HG02970 (cell line): Measurements from ENCODE around the gene AURKB.
"Not testable (repeated sequence)": the region's sequence is repeated elsewhere in the genome, so short reads cannot be mapped to it uniquely, and the experiment has no call there.

Source experiments
- ATAC-seq: cut with Tn5 transposase; IDR thresholded peaks from one replicate; pipeline ENCODE4 v1.9.1; 2021; ENCODE audit warnings: mild to moderate bottlenecking, moderate library complexity, moderate number of reproducible peaks; ENCODE audit not compliant: unreplicated experiment, low FRiP score

Gene AURKB

DNA sequence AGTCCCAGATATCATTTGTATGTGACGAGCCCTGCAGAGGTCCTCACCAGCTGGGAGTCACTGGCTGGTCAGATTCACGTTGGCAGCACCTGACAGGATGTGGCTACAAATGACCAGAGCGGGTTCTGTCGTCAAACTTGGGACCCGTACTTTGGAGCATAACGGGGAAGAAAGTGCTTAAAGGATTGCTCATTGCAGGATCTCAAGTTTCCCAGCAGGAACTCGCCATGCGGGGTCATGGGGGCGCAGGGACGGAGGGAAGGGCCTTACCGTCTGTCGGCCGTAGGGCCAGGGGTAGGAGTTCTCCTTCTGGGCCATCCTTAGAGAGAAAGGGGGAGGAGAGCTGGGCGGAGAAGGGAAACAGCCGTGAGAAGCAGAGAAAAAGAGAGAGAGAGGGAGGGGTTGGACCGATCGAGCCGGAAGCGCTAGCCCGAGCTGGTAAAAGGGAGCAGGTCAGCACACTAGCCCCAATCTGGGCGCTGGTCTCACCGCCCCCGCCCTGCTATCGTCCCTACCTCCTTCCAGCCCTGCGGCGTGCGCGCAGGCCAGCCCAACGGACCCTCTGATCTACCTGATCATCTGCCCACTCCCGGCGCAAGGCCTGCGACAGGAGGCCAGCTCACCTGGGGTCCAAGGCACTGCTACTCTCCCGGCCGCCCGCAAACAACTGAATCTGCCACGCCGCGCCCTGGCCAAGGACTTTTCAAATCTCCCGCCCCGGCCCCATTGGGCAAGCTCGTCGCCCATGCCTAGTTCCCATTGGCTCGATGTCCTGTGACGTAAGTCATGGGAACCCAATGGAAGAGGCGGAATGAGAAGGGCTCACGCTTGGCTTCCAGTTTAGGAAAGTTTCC is at the start of gene AURKB:
Gene AURKB, minus strand, starts transcription at position 669 of the 854 bp plus-strand sequence. Its CDS starts 351 bp downstream, at position 318.
- ATAC-seq = peak; percentile 71

DNA sequence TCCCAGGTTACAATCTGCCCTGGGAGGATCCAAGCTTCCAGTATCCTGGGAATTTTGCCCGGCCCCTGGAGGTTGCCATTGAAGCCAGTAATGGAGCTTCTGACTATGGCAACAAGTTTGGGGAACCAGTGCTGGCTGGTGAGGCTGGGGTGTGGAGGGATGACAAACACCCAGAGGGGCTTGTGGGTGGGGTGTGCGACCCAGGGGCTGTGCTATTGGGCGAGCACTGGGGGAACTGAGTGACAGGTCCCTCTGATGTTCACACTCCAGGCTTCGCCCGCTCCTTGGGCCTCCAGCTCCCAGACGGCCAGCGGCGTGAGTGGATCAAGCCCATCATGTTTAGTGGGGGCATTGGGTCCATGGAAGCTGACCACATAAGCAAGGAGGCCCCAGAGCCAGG is 47.4 kb upstream of the AURKB start:
- no peak for ATAC-seq

DNA sequence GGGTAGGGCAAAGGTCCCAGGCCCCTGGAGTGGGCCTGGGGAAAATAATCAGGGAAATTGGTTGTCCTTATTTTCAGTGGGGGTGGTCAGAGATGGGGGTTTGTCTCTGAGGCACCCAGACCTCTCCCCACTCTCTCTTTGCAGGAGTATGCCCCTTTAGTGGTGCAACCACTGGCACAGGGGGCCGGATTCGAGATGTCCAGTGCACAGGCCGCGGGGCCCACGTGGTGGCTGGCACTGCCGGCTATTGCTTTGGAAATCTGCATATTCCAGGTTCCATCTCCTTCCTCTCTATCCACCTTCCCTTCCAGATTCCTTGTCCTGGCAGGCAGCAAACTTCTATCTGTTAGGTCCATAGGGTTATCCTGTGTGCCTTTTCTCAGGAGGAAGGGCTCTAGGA is 46.3 kb upstream of the AURKB start:
- ATAC-seq = no peak

DNA sequence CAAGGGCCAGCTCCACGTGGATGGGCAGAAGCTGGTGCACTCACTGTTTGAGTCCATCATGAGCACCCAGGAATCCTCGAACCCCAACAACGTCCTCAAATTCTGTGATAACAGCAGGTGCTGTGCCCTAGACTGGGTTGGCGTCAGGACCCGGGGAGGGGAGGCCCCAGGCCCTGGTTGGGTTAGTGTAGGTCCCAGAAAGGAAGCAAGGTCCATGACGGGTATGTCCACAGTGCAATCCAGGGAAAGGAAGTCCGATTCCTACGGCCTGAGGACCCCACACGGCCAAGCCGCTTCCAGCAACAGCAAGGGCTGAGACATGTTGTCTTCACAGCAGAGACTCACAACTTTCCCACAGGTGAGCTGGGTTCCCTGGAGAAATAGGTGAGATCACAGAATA is 45.9 kb upstream of the AURKB start:
- ATAC-seq = no peak

DNA sequence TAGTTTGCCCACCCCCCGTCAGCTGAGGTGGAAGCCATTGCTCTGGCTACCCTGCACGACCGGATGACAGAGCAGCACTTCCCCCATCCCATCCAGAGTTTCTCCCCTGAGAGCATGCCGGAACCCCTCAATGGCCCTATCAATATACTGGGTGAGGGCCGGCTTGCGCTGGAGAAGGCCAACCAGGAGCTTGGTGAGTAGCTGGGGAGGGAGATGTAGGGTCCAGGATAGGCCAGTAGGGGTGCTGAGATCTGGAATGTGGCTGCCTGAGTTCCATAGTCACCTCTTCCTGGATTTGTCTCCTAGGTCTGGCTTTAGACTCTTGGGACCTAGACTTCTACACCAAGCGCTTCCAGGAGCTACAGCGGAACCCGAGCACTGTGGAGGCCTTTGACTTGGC is 45.1 kb upstream of the AURKB start:
- ATAC-seq = no peak

DNA sequence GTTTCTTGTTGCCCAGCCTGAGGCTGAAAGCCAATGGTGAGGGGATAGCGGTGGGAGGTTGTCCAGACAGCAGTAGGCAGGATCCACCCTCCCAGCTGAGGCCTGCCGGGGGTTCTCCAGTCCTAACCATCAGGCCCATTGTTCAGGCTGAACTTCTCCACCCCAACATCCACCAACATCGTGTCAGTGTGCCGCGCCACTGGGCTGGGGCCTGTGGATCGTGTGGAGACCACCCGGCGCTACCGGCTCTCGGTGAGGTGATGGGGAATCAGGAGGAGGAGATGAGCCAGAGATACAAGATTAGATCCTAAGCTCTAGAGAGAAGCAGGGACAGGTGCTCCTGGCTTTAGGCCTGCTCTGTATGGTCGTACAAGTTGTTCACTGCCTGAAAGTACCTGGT is 44.5 kb upstream of the AURKB start:
- ATAC-seq = no peak

DNA sequence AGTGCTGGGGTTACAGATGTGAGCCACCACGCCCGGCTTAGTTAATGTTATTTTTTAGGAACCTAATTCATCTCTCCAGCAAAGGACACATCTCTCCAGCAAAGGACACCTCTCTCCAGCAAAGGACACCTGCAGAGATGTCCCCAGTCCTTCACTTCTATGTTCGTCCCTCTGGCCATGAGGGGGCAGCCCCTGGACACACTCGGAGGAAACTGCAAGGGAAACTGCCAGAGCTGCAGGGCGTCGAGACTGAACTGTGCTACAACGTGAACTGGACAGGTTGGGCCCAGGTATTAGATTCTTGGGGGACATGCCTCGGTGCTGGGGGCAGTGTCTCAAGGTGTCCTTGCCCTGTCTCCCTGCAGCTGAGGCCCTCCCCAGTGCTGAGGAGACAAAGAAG is 43.4 kb upstream of the AURKB start:
- no peak for ATAC-seq

DNA sequence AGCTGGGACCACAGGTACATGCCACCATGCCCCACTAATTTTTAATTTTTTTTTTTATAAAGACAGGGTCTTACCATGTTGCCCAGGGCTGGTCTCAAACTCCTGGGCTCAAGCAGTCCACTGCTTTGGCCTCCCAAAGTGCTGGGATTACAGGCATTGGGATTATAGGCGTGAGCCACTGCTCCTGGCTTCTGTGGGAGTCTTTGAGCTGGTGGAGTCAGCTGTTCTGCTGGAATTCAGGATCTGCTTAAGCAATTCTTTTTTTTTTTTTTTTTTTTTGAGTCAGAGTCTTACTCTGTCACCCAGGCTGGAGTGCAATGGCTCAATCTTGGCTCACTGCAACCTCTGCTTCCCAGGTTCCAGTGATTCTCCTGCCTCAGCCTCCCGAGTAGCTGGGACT is 41.0 kb upstream of the AURKB start:
- not testable (repeated sequence) for ATAC-seq

DNA sequence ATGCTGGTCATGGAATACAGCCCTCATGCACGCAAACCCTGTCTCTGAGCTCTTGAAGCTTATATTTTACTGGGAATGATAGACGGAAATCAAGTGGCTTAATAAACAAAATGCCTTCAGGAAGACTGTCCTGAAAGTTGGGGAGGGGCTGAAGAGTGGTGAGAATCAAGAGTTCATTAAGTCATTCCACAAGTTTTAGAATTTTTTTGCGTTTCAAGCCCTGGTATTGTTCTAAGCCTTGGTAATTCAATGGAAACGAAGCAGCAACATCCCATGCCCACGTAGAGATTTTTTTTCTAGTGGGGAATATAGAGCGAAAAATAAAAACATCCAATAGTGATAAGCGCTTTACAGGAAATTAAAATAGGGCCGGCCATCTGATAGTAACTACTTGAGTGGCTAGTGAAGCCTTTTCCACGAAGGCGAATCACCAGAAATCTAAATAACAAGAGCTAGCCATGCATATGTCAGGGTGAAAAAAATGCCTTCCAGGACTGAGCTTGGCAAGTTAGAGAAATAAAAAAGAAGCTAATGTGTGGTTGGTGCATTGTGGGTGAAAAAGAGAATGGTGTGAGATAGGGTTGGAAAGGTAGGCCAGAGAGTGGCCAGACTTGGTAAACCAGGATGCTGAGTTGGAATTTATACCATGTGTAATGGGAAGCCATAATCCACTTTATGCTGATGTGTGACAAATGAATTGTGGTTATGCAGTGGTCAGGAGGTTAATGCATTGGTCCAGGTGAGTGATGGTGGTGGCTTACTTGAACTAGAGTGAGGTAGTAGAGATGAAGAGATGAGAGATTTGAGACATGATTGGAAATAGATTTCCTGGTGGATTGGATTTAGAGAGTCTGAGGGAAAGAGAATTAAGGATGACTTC is 39.5 kb upstream of the AURKB start:
- no peak for ATAC-seq

DNA sequence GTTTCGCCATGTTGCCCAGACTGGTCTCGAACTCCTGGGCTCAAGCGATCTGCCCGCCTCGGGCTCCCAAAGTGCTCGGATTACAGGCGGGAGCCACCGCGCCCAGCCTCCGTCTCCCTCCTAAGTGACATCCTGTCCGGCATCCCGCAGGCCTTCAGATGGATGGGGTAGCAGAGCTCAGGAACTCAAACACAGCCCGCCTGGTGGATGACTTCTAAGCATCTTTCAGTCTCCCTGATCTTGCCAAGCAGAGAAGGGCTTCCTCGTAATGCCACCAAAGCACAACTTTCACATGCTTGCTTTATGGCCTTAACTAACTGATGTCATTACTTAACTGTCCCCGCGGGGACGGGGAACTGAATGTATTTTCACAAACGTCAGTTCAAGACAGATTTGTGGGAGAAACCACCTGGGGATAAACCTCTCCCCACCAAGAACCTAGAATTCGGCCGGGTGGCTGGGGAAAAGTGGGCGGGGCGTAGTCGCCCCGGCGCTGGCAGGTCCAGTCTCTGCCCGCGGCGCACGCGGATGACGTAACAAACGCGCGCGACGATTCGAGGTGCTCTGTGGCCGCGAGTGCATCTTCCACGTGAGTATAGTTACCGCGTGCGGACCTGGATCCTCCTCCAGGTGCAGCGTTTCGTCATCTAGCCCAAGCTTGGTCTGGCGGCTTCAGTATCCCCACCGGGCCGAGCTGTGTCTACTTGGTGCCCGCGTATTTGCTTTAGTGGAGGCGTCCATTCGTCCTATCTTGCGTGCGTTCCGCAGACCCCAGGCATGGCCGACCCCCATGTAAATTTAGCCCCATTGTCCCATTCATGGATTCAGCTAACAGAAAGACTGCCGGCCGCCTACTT is 38.6 kb upstream of the AURKB start, which contains the start of gene PFAS:
Gene PFAS, plus strand, starts transcription at position 539 of the 857 bp plus-strand sequence. CDS start 4,649 bp downstream, outside the sequence.
- ATAC-seq = peak; percentile 52

DNA sequence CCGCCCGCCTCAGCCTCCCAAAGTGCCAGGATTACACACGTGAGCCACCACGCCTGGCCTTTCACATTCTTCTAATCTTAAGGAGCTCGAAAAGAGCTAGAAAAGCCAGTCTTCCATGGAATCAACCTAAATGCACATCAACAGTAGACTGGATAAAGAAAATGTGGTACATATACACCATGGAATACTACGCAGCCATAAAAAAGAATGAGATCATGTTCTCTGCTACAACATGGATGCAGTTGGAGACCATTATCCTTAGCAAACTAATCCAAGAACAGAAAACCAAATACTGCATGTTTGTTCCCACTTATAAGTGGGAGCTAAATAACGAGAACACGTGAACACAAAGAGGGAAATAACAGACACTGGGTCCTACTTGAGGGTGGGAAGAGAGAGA is 34.4 kb upstream of the AURKB start:
- ATAC-seq = no peak

DNA sequence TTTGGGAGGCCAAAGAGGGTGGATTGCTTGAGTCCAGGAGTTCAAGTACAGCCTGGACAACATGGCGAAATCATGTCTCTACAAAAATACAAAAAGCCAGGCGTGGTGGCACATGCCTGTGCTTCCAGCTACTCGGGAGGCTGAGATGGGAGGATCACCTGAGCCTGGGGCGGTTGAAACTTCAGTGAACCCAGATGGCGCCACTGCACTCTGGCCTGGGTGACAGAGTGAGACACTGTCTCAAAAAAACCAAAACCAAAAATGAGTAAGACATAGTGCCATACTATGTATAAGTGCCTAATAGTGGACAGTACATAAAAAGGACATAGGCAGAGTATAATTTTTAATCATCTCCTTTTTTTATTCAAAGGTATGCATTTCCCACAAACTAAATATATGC is 33.5 kb upstream of the AURKB start:
- no peak for ATAC-seq

DNA sequence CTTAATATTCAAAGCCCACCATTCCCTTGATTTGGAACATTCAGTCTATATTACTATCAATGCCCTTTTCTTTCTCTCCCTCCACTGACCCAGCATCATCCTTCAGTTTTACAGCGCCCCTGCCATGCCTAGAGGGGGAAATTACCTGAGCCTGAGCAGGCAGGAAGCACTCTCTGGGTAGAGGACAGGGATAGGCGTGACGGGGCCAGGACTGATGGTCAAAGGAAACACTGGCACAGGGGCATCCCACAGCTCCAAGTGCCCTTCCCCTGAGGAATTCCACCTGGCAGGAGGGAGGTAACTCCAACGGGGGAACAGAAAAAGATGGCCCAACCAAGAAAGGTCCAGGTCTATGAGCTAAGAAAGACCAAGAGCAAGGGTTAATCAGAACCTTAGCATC is 27.5 kb upstream of the AURKB start:
- ATAC-seq = no peak

DNA sequence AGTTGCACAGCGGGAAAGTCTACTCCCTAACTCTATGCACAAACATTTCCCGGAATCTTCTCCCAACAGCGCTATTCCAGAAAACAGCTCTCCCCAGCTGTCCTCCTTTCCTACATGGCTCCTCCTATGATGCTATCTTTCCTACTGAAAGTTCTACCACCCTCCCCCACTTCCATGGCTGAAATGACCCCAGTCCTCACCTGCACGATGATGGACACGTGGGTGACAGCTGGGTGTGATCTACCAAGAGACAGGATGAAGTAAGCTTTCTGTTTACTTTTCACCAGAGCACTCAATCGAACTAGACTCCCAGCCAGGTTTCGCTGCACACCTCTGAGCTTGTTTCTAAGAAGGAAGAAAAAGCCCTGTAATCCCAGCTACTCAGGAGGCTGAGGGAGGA is 26.8 kb upstream of the AURKB start:
- no peak for ATAC-seq

DNA sequence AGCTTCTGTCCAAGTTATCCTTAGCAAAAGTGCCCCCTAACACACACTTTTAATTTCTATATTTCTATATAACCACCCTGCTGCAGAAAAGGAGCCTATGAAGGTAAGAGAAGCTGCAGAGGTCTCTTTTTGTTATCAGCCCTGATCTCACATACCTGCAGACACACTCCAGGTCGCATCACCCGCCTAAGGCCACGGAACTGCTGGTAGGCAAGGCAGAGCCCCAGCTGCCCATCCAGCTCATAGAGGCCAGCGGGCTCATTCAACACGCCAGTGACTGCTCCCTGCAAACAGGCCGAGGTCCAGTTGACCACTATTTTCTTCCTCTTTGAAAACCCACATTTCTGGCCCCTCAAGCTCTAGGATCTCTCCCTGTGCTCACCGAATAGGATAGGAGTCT is 25.3 kb upstream of the AURKB start:
- ATAC-seq = no peak

DNA sequence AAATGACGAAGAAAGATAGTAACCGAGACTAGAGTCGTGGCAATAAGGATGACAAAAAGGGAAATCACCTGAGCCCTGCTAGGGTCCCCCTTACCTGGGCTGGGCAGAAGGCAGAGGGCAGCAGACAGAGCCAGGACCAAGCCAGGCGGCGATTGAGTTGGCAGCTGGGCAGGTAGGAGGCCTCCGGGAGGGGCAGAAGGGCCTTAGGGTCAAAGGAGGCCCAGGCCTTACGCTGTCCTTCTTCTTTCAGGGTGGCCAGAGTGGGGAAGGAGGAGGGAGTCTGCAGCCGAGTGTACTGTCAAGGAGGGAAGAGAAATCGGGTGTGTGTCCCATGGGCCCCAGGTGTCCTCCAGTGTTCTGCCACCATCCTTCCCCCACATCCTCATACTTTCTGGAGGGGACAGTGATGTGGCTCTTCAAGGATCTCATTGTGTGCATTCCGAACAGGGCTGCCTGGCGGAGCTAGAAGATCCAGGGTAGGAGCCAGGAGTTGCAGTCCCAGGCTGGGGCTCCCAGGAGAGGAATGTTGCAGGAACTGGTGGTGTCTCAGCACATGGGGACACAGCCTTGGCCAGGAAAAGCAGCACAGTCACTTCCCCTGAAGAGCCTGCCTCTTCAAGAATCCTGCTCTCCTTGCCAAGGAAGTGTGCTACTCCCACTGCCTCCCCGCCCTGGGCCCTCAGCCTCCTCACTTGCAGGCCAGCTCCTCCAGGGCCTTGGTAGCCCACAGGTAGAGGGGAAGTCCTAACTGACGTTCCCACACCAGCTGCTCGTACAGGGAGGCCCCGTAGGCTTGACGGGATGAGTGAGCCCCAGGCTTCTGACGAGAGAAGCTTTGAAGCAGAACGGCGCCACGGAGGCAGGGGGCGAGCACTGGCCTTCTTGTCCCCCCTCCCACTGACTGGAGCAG is 24.2 kb upstream of the AURKB start:
- no peak for ATAC-seq

DNA sequence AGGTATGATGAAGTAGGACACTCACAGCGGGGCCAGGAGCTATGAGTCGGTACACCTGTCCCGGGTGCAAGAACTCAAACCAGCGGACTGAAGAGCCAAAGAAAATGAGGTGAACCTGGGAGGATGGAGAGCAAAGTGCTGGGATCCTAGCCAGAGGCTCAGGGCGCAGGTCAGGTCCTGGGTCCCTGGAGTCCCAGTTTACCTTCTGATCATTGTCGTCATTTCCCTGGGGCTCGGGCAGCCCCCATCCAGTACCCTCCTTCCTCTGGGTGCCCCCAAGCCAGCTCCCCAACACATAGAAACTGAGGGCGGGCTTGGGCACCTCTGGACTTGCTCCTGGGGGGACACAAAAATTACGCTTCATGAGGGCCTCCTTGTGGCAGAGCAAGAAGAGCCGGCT is 21.3 kb upstream of the AURKB start:
- no peak for ATAC-seq

DNA sequence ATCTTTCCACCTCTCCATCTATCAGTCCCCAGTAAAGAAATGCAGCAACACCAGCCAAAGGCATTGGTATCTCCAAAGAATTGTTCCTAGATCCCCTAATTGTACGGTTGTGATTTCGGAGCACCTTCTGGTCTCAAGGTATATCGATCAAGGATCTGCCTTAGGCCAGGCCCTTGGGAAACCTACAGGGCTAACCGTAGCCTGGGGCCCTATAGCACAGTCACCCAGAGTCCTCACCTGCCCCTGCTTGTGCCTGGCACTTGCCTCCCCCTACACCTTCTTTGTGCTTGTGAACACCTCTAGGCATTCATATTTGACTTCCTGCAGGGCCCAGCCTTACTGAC is 16.8 kb upstream of the AURKB start:
- ATAC-seq = no peak

DNA sequence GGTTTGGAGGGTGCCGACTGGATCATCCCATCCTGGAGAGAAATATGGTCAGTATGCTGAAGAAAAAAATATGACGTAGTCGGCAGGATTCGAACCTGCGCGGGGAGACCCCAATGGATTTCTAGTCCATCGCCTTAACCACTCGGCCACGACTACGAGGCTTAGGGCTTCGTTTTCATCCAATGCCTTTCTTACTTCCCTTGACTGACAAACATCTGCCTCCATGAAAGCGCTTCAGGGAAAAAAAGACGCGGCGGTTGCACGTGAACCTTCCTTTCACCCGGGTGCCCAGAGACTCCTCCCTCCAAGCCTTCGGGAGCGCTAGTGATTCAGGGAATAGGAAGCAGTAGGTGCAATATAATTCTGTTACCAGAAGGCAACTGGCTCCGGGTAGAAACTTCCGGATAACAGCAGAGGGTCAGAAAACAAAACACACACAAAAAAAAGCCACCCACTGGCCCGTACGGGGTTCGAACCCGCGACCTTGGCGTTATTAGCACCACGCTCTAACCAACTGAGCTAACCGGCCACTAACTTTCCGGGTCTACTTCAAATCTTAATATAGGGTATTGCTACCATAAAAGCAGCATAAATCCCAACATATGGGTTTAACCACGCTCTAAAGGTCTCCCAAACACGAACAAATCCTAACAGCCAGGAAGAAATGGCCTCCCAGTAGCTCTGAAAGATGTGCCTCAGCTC is 16.3 kb upstream of the AURKB start:
- ATAC-seq = no peak
